ENCODE data around the gene ZNF839.

DNA sequence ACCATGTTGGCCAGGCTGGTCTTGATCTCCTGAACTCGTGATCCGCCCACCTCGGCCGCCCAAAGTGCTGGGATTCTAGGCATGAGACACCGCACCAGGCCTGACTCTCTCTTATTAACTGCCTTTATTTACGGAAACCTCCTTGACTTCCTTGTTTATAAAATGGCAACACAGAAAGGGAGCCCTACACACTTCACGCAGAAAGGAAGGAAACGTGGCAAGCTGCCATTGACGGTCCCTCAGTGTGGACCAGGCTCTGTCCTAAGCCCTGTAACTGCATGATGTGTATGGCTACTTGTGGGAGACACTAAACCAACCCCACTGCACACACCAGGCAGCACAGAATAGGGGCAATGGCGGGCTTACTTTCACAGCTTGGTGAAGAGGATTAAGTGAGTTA, 31.5 kb downstream of the ZNF839 start:
- TF ChIP-seq, protein P1, sequence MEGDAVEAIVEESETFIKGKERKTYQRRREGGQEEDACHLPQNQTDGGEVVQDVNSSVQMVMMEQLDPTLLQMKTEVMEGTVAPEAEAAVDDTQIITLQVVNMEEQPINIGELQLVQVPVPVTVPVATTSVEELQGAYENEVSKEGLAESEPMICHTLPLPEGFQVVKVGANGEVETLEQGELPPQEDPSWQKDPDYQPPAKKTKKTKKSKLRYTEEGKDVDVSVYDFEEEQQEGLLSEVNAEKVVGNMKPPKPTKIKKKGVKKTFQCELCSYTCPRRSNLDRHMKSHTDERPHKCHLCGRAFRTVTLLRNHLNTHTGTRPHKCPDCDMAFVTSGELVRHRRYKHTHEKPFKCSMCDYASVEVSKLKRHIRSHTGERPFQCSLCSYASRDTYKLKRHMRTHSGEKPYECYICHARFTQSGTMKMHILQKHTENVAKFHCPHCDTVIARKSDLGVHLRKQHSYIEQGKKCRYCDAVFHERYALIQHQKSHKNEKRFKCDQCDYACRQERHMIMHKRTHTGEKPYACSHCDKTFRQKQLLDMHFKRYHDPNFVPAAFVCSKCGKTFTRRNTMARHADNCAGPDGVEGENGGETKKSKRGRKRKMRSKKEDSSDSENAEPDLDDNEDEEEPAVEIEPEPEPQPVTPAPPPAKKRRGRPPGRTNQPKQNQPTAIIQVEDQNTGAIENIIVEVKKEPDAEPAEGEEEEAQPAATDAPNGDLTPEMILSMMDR (IDR thresholded peaks at IDR 0.05): no peak
- TF ChIP-seq ZFX (IDR thresholded peaks at IDR 0.05; ENCODE audit: borderline replicate concordance): no peak
